HG03066 (cell line): ENCODE measurements around the gene DUS4L.

Source experiments
- ATAC-seq: cut with Tn5 transposase; IDR thresholded peaks from one replicate; pipeline ENCODE4 v1.9.1; 2021; ENCODE audit warnings: low read depth; ENCODE audit not compliant: unreplicated experiment

DUS4L gene

GRCh38 chr7:107613439-107613838, 49.7 kb downstream of the DUS4L start:
- ATAC-seq = no peak

DNA sequence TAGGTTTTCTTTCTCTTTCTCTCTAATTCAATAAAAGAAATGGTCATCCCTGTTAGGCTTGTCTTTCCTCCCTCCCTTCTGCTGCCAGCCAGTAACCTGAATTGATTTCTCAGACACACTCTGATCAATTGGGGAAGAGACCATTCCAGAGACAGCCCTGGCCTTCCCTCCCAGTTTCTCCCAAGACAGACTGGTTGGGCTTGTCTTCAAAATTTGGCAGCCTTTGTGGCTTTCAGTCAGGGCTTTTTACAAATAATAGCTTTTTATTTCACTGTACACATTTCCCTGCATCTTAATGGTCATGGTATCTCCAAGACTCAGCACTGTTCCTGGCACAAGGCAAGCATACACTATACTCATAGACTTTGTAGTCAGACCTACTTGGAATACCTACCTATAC, 50.2 kb downstream of the DUS4L start:
- ATAC-seq = no peak

DNA sequence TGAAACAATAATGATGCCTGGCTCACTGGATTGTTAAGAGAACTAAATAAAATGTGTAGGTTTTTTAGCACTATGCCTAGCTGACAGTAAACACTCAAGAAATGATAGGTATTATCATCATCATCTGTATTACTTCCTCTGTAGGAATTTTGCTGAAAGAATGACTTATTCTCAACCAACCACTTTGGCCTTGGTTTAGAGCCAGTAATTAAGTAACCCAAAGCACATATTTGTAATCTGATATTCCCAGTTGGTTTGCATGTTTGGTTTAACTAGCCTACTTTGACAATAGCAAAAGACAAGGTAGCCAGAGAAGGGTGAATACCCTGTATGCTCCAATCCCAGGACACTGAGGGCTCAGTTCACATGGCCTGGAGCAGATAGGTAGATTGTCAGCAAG, 50.7 kb downstream of the DUS4L start:
- no peak for ATAC-seq

GRCh38 chr7:107615910-107616680, 52.3 kb downstream of the DUS4L start:
- ATAC-seq = no peak

DNA sequence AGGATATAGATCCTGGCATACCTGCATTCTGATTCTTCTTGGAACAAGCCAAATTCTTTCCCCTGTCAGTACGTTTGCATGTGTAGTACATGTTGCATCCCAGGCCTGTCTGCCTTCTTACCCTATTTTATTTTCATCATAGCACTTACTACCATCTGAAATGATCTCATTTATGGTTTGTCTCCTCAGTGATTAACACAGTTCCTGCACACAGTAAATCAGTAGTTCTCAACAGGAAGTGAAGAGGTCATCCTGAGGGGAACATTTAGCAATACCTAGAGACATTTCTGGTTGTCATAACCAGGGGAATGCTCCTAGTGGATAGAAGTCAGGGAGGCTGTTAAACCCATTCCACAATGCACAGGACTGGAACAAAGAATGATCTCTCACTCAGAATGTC, 58.7 kb downstream of the DUS4L start:
- ATAC-seq = no peak

GRCh38 chr7:107622894-107623293, 59.1 kb downstream of the DUS4L start:
- ATAC-seq = no peak

DNA sequence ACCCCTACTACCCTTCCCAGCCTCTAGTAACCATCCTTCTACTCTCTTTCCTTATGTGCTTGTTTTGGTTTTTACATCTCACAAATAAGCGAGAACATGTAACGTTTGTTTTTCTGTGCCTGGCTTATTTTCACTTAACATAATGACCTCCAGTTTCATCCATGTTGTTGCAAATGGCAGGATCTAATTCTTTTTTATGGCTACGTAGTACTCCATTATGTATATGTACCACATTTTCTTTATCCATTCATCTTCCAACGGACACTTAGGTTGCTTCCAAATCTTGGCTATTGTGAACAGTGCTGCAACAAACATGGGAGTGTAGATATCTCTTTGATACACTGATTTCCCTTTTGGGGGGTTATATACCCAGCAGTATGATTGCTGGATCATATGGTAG, 63.2 kb downstream of the DUS4L start:
- ATAC-seq = no peak
